Measurements from ENCODE around the gene CACNA1H.
"Not testable (repeated sequence)": the region's sequence is repeated elsewhere in the genome, so short reads cannot be mapped to it uniquely, and the experiment has no call there.

CACNA1H gene

DNA sequence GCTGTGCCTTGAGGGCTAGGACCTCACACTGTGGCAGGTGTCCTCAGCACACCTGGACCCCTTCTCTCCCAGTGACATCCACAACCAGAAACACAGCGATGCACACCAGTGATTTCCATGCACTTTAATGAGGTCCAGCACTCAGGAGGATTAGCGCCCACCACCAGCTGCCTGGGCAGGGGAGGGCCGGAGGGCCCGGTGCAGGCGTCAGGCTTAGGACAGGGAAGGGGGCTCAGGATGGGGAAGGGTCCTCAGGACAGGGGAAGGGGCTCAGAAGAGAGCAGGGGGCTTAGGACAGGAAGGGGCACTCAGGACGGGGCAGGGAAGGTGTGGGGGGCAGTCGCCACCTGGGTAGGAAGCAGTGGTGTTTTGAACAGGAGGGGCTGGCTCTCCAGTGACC is 75.3 kb downstream of the CACNA1H start:
- not testable (repeated sequence) for DNase-seq (ENCODE audit: low read depth)

DNA sequence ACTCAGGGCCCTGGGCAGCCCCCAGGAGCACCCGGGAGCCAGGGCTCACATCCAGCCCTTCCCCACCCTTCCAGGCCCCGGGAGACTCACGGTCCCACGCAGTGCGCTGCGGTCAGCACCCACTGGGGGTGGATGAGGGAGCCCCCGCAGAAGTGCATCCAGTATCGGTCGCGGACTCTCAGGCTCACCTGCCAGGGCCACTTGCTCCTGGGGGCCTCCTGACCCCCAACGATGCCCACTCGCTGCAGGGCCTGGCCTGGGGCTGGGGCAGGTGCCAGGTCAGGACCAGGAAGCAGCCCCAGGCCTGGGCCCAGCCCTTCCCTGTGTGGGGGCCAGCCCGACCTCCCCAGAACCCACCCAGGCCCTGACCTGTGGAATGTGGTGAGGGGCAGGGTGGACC is 76.6 kb downstream of the CACNA1H start:
- not testable (repeated sequence) for DNase-seq (ENCODE audit: low read depth)

DNA sequence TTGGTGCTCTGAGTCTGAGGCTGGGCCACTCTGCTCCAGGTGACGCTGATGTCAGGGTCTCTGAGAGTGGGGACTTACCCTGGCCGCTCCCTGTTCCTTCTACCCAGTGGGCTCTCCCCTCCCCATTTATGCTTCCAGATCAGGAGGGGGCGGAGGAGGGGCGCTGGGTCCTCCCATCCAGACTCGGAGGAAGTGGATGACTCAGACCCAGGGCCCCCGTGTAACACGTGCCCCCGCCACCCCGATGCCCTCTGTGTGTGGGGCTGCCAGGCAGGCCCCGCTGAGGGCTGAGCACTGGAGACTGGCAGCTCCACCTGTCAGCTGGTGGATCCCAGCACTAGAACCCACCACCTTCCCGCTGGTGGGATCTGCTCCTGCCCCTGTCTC is 77.2 kb downstream of the CACNA1H start, which contains the start of gene TPSB2:
Gene TPSB2, minus strand, starts transcription at position 101 of the 387 bp plus-strand sequence. CDS start 233 bp downstream, outside the sequence.
- DNase-seq (ENCODE audit: low read depth): not testable (repeated sequence)

DNA sequence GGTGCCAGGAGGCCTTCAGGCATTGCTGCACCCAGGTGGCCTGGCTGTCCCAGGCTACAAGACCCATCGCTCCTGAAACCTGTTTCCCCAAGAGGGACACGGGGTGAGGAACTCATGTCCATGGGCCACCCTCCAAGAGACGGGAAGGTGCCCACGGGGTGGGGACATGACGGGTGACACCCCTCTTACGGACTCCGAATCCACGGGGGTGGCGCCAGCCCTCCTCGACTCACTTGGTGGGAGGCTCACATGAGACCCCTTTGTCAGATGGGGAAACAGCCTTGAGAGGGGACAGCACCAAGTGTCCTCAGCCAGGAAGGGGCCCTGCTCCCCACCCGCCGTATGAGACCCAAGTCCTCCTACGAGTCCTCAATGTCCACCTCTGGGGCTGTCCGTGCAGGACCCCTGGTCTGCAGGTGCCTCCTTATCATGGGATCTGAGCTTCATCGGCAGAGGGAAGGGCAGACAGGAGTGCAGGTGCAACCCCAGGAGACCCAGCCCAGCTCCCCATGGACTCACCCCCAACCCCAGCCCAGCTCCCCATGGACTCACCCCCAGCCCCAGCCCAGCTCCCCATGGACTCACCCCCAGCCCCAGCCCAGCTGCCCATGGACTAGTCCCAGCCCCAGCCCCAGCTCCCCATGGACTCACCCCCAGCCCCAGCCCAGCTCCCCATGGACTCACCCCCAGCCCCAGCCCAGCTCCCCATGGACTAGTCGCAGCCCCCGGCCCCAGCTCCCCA is 77.7 kb downstream of the CACNA1H start:
- not testable (repeated sequence) for DNase-seq (ENCODE audit: low read depth)

DNA sequence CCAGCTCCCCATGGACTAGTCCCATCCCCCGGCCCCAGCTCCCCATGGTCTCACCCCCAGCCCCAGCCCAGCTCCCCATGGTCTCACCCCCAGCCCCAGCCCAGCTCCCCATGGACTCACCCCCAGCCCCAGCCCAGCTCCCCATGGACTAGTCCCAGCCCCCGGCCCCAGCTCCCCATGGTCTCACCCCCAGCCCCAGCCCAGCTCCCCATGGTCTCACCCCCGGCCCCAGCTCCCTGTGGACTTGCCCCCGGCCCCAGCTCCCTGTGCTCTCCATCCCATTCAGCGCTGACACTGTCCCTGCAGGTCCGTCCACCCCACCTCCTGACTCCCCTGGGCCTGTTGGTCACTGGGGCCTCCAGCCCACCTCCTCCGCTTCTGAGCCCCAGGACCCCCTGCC is 78.4 kb downstream of the CACNA1H start:
- DNase-seq (ENCODE audit: low read depth): not testable (repeated sequence)

DNA sequence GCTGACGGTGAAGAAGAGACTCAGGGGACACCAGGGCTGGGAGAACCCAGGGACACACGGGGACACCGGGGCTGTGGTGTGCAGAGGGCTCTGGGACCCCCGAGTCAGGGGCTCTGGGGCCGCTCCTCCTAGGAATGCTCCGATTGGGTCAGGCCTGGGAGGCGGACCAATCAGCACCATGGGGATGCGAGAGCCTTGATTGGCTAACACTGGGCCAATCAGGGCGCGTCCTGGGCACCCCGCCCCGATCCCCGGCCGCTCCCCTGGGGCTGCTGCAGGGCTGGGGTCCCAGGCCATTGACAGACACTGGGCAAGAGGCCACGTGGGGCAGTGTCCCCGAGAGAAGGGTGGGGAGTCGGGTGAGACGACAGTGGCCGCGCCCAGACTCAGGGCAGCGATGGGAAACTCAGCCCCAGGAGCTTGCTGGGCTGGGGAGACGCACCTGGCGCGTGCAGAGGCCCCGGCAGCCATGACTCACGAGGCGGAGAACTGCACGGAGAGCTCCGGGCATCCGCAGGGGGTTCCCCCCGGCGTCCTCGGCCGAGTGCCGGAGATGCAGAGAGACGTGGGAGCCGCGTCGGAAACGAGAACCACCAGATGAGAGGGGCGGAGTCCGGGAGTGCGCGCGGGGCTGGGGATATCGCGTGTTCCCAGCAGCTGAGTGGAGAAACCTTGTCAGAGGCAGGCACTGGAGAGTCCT is 79.3 kb downstream of the CACNA1H start:
- not testable (repeated sequence) for DNase-seq (ENCODE audit: low read depth)

DNA sequence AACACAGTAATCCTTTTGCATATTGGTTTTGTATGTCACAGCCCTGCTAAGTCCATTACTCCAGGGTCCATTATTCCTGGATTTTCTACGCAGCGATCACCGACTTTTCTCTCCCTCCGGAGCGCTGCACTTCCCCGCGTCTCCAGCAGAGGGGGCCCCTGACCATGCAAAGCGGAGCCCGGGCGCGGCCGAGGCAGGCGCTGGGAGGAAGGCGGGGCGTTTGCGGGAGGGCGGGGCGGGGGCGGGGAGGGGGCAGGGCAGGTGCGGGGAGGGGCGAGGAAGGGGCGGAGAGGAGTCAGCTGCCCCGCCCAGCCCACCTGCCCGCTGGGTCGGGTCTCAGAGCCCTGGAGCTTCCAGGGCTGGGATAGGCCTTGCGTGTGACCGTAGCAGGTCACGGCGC is 83.8 kb downstream of the CACNA1H start:
- DNase-seq (ENCODE audit: low read depth): not testable (repeated sequence)

DNA sequence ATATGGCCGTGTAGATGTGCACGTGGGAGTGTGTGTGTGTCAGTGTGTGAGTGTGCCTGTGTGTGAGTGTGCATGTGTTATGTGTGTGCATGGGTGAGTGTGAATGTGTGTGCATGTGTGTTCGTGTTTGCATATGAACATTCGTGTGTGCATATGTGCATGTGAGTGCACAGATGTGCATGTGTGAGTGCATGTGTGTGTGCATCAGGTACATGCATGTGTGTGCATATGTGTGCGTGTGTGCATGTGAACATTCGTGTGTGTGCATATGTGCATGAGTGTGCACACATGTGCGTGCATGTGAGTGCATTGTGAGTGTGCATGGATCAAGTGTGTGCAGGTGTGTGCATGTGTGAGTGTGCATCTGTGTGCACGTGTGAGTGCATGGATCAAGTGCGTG is 85.1 kb downstream of the CACNA1H start:
- DNase-seq (ENCODE audit: low read depth): no peak

DNA sequence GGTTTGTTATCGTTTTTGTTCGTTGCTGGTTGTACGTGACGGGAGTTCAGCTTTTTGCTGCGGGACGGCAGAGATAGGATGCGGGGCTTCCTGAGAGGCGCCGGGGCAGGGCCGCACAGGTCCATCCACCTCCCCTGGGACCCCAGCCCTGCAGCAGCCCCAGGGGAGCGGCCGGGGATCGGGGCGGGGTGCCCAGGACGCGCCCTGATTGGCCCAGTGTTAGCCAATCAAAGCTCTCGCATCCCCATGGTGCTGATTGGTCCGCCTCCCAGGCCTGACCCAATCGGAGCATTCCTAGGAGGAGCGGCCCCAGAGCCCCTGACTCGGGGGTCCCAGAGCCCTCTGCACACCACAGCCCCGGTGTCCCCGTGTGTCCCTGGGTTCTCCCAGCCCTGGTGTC is 86.0 kb downstream of the CACNA1H start:
- not testable (repeated sequence) for DNase-seq (ENCODE audit: low read depth)

DNA sequence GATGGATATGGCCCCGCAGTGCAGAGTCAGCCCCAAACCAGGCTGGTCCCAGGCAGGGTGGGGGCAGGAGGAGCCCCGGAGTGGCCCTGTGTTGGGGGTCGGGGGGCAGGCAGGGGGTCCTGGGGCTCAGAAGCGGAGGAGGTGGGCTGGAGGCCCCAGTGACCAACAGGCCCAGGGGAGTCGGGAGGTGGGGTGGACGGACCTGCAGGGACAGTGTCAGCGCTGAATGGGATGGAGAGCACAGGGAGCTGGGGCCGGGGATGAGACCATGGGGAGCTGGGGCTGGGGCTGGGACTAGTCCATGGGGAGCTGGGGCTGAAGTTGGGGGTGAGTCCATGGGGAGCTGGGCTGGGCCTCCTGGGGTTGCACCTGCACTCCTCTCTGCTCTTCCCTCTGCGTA is 86.7 kb downstream of the CACNA1H start:
- not testable (repeated sequence) for DNase-seq (ENCODE audit: low read depth)

DNA sequence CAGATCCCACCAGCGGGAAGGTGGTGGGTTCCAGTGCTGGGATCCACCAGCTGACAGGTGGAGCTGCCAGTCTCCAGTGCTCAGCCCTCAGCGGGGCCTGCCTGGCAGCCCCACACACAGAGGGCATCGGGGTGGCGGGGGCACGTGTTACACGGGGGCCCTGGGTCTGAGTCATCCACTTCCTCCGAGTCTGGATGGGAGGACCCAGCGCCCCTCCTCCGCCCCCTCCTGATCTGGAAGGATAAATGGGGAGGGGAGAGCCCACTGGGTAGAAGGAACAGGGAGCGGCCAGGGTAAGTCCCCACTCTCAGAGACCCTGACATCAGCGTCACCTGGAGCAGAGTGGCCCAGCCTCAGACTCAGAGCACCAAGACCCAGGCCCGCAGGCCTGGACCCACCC is 87.5 kb downstream of the CACNA1H start, which contains the start of gene TPSAB1:
Gene TPSAB1, plus strand, starts transcription at position 270 of the 400 bp plus-strand sequence. CDS start 234 bp downstream, outside the sequence.
- DNase-seq (ENCODE audit: low read depth): not testable (repeated sequence)

DNA sequence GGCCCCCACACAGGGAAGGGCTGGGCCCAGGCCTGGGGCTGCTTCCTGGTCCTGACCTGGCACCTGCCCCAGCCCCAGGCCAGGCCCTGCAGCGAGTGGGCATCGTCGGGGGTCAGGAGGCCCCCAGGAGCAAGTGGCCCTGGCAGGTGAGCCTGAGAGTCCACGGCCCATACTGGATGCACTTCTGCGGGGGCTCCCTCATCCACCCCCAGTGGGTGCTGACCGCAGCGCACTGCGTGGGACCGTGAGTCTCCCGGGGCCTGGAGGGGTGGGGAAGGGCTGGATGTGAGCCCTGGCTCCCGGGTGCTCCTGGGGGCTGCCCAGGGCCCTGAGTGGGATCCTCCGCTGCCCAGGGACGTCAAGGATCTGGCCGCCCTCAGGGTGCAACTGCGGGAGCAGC is 88.2 kb downstream of the CACNA1H start:
- not testable (repeated sequence) for DNase-seq (ENCODE audit: low read depth)

DNA sequence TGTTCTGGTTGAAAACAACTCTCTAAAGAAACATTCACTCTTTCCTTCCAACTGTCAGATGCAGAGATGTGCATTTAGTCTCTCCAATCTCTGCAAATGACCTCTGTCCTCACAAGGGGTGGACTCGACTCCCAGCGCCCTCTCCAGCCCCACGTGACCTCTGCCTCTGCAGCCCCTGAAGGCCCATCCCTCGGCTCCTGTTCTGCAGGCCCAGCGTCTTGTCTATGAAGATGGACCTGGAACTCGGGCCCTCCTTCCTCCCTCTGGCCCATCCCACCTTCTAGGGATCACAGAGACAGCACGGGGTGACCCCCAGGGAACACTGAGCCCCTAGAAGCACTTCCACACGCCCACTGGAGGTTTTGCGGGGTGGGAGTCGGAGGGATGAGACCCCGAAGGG is 90.5 kb downstream of the CACNA1H start:
- DNase-seq (ENCODE audit: low read depth): not testable (repeated sequence)

DNA sequence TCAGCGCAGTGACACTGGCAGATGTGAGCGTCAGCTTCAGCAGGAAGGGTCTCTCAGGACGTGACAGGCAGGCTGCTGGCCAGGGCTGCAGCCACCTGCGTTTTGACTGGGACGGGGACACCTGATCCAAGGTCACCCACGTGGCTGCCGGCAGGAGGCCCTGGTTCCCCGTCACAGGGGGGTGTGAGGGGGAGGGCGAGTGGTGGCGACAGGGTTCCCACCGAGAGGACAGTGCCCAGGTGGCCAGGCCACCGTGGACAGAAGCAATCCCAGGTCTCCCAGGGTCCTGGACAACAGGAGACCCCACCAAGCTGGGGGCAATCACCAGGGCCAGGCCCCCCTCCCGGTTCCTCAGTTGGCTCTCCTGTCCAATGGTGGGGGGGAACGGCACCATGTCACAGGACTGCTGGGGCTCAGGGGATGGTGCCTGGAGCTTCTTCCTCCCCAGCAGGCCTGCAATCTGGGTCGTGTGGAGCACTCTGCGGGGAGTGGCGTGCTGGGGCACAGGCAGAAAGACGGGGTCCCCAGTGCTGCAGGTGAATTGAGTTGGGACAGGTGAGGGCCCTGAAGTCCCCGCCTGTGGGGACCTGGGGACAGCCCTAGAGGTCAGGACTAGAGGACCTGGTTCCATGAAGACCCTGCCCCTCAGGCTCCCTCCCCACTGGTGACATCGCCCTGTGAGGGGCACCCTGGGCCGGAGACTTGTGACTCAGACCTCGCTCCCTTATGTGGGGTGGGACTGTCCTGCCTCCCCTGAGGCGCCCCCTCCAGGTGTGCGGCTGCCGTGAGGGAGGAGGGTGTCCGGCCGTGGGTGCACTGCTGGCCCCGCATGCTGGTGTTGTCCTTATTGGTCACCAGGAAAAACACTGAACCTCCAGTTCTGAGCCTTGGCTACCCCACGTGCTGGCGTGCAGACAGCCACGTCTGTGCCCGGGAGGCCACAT is 91.3 kb downstream of the CACNA1H start:
- not testable (repeated sequence) for DNase-seq (ENCODE audit: low read depth)

DNA sequence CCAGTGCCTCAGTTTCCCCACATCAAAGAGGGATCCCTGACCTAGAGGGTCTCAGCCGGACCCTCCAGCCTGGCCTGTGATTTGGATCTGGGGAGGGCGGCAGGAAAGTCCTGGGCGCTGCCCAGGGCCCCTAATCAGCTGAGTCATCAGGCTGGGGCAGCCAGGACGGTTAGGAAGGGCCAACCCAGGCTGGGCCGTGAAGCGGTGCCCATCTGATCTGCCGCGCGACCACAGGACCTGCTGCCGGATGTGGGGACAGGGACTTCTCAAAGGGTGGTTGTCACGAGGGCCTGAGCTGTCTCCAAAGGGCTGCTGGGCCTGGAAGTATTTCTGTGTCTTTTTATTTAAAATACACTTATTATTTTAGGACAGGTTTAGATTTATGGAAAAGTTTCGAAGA is 92.0 kb downstream of the CACNA1H start:
- DNase-seq (ENCODE audit: low read depth): no peak

DNA sequence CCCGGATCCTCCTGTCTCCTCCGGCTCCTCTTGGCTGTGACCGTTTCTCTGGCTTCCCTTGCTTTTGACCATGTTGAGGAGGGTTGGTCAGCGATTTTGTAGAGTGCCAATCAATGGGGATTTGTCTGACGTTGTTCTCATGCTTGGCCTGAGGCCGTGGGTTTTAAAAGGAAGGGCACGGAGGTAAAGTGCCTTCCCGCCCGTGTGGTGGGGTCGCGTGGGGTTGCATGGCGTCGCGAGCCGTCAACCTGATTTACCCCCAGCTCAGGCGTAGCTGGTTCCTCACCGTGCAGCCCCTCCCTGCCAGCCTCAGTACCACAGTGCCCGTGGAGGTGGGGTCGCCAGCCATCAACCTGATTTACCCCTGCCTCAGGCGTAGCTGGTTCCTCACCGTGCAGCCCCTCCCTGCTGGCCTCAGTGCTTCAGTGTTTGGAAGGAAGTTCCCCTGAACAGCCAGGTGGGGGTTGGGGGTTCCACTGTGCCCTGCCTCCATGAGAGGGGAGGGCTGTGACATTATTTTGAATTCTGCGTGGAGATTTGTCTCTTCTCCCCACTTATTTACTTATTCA is 92.6 kb downstream of the CACNA1H start:
- no peak for DNase-seq (ENCODE audit: low read depth)

DNA sequence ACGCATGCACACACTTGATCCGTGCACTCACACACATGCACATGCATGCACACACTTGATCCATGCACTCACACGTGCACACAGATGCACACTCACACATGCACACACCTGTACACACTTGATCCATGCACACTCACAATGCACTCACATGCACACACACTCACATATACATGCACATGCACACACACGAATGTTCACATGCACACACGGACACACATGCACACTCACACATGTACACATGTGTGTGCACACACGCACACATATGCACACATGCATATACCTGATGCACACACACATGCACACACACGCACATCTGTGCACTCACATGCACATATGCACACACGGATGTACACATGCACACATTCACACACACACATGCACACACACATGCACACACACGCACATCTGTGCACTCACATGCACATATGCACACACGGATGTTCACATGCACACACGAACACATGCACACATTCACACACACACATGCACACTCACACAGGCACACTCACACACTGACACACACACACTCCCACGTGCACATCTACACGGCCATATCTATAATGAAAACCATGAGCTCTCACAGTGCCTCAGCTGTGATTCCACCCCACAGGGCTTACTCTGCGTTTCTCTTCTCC is 95.1 kb downstream of the CACNA1H start:
- DNase-seq (ENCODE audit: low read depth): not testable (repeated sequence)

DNA sequence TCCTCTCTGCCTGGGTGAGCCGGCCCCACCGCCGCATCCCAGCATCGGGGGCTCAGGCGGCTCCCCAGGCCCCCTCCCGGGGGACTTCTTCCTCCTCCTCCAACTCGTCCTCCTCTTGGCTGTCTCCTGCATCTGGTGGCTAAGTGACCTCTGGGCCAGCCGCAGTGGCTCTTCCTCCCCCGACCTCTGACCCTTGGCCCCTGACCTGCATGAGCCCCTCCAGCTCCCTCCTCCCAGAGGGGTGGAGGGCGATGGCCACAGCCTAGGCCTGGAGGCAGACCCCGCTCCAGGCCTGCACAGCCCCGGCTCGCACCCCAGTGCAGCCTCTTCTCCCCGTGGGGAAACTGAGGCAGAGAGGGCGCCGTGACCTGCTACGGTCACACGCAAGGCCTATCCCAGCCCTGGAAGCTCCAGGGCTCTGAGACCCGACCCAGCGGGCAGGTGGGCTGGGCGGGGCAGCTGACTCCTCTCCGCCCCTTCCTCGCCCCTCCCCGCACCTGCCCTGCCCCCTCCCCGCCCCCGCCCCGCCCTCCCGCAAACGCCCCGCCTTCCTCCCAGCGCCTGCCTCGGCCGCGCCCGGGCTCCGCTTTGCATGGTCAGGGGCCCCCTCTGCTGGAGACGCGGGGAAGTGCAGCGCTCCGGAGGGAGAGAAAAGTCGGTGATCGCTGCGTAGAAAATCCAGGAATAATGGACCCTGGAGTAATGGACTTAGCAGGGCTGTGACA is 96.3 kb downstream of the CACNA1H start:
- not testable (repeated sequence) for DNase-seq (ENCODE audit: low read depth)

DNA sequence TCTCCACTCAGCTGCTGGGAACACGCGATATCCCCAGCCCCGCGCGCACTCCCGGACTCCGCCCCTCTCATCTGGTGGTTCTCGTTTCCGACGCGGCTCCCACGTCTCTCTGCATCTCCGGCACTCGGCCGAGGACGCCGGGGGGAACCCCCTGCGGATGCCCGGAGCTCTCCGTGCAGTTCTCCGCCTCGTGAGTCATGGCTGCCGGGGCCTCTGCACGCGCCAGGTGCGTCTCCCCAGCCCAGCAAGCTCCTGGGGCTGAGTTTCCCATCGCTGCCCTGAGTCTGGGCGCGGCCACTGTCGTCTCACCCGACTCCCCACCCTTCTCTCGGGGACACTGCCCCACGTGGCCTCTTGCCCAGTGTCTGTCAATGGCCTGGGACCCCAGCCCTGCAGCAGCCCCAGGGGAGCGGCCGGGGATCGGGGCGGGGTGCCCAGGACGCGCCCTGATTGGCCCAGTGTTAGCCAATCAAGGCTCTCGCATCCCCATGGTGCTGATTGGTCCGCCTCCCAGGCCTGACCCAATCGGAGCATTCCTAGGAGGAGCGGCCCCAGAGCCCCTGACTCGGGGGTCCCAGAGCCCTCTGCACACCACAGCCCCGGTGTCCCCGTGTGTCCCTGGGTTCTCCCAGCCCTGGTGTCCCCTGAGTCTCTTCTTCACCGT is 100.9 kb downstream of the CACNA1H start:
- DNase-seq (ENCODE audit: low read depth): not testable (repeated sequence)

DNA sequence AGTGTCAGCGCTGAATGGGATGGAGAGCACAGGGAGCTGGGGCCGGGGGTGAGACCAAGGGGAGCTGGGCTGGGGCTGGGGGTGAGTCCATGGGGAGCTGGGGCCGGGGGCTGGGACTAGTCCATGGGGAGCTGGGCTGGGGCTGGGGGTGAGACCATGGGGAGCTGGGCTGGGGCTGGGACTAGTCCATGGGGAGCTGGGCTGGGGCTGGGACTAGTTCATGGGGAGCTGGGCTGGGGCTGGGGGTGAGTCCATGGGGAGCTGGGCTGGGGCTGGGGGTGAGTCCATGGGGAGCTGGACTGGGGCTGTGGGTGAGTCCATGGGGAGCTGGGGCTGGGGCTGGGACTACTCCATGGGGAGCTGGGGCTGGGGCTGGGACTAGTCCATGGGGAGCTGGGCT is 101.9 kb downstream of the CACNA1H start:
- not testable (repeated sequence) for DNase-seq (ENCODE audit: low read depth)

Data from stimulated activated CD8-positive, alpha-beta memory T cell treated with anti-CD3 and anti-CD28 coated beads, Interleukin-4, amount 100 ng/mL, for 24 hours (primary cell).